ENCODE results near the gene TUT1. TPM values are rescaled to one million over a fixed set of nuclear protein-coding genes. Genes with fewer than 3 reads are reported as not detected.
"Not testable (repeated sequence)": the region's sequence is repeated elsewhere in the genome, so short reads cannot be mapped to it uniquely, and the experiment has no call there.

TUT1 gene
- total RNA-seq, 1 donor from 2014 or later: 14.7 TPM

DNA sequence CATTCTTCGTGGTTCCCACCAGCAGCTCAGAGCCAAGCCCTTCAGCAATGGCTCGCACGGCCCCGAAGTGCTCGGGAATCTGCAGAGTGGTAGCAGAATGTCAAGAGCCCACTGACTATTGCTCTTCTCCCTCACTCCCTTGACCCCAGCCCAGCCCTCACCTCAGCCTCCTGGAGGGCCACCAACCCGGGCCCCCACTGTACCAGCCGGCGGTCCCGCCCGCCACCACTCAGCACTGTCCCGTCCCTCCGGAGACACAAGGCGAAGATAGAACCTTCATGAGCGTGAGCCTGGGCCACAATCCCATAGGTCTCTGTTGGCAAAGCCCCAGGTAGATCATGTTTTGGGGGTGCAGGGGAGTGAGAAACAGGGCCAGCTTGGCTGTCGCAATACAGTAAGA, 14.6 kb upstream of the TUT1 start:
- DNase-seq (peak; percentile 26), ATAC-seq (ENCODE audit: poor library complexity) (no peak)
- intact Hi-C loops (cut with DNase I): no loop called here

DNA sequence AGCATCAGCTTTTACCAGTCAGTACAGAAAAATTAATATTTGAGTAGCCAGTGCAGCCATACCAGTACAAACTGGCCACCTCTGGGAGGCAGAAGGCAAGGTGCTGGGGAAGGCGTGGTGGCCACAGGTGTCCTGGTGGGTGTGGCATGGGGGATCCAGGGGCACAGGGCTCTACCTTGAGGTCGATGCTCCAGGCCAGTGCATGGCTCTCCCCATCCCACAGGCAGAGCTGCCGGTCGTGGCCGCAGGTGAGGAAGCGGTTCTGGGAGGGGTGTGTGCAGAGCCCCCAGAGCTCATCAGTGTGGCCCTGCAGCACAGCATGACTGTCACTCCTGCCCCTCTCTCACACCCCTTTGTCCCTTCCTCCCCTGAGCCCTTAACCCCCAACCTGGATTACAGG, 14.1 kb upstream of the TUT1 start:
- ATAC-seq (ENCODE audit: poor library complexity) (no peak), DNase-seq (no peak)
- intact Hi-C loops (cut with DNase I): no loop called here

DNA sequence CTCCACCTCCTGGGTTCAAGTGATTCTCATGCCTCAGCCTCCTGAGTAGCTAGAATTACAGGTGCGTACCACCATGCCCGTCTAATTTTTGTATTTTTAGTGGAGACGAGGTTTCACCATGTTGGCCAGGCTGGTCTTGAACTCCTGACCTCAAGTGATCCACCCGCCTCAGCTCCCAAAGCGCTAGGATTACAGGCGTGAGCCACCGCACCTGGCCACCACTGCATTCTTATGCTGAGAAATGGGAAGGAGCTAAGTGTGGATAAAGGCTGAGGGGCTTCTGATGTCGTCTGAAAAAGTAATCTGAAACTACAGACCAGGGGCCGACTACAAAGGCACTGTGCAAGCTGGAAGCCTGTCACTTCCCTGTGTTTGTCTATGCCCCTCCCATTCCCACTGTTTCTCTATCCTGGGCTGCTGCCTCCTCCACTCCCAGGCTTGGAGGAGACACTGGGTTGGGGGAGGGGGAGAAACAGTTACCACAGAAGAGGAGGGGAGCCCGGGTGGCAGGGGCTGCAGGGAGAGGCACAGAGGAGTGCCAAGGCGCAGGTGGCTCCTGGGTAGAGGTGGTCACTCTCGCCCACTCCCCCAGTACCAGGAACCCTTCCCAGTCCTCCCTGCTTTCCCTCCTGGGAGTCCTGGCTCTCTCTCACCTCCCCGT, 13.3 kb upstream of the TUT1 start:
- intact Hi-C loops (cut with DNase I): no loop called here
- no peak for ATAC-seq (ENCODE audit: poor library complexity)
- peak; percentile 28 for DNase-seq

DNA sequence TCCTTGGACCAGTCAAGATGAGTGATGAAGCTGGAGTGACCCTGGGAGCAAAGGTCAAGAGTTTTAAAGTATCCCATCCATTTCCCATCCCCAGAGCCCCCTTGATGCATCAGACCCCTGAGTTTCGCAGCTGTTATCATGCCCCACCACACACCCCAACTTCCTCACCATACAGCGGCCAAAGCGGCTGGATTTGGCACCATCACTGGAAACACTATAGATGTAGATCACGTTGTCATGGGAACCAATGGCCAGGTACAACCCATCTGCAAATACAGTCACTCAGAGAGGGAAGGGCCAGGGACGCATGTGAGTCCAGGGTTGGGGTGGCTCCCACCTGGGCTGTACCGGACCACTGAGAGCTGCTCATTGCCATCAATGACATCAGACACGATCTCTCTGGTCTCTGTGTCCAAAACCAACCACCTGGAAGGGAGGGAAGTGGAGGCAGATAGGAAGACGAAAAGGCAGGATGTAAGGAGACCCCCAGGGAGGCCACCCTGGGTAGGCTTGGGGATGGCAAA, 12.5 kb upstream of the TUT1 start:
- ATAC-seq (ENCODE audit: poor library complexity): no peak
- intact Hi-C loops (cut with DNase I): no loop called here

DNA sequence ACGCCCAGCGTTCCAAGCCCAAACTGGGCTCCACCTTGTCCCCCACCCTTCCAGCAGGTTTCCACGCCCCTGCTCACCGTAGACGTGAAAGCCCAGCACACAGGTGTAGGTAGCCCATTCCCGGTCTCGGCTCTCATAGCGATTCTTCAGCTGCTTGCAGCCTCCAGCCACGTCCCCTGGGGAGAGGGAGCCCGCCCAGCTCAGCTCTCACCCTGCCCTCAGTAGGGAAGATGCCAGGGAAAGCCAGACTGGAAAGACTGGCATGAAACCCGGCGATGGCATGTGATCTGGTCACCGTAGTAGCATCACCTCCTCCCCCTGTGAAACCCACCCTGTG, 11.7 kb upstream of the TUT1 start:
- intact Hi-C loops (cut with DNase I): no loop called here
- peak; percentile 54 for DNase-seq
- ATAC-seq (ENCODE audit: poor library complexity): no peak

More for the DNA sequence above, 12.5 kb upstream of the TUT1 start:
- DNase-seq: peak; percentile 20

DNA sequence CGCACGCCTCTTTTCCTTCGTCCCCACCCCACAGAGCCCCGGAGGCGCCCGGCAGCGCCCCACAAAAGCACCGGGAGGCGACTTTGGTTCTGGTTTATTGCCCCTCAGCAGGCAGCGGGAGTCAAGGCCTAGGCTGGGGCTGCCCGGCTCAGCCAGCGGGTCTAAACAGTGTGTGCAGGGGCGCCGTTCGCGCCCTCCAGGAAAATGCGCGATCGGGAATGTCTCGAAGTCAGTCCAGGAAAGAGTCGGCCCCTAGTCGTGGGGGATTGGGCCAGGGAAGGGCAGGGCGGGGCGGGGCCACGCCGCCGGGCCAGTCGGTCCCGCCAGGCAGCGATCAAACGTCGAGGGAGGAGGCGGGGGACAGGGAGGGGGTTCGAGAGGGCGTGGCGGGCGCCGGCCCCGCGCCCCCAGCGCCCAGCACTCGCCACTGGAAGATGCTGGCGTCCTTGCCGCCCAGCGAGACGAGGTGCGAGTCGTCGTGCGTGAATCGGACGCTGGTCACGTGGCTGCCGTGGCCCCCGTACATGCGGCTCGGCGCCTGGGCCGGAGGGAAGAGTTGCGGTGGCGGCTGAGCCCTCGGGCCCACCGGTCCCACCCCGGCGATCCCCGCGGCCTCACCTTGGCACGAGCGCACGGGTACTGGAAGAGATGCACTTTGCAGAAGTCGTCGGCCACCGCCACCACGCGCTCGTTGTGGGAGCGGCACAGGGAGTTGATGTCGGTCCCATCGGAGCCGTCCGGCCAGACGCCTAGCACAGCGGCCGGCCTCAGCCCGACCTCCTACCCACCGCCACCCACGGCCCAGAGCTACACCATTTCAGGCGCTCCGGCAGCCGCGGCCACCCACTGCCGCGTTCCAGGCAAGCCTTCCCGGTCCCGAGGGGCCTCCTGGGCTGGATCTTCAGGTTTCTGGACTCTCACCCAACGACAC, 11.1 kb upstream of the TUT1 start:
- intact Hi-C loops (cut with DNase I): no loop called here
- ATAC-seq (ENCODE audit: poor library complexity): peak; percentile 67
- peak; percentile 78 for DNase-seq

DNA sequence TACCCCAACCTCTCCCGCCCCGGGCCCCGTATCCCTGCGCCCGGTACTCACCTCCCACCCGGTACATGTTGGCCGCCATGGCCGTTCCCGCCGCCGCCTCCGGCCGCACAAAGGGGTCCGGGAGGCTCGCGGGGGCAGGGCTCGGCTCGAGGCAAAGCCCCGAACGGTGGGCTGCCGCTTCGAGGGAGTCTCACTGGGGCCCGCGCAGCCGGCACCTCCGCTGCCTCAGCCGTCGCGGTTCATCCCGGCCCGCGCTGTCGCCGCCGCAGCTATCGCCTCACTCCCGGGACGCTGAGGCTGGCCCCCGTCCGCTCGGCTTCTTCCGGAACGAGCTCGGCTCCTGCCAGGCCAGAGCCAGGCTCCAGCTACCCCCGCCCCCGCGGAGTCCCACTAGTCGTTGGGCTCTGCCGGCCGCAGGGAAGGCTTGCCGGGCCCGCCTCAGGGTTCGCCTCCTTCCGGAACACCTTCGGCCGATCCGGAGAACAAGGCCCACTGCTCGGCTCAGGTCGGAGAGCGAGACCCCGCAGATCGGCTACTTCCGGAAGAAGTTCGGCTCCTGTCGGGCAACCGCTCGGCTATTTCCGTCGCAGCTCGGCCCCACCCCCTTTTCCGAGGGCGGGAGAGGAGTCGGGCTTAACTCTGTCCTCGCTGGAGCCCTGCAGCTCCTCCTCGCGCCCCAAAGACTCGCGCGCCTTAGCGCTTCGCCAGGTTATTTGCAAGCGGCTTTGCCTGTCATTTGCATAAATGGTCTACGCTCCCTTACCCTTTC, 10.2 kb upstream of the TUT1 start, which contains the start of gene MTA2:
Gene MTA2 (minus strand): TSS at position 494 of the 769 bp plus-strand sequence. CDS start 415 bp downstream, at position 79.
- intact Hi-C loops (cut with DNase I): no loop called here

GRCh38 chr11:62601122-62601371, 9.7 kb upstream of the TUT1 start:
- intact Hi-C loops (cut with DNase I): no loop called here
- ATAC-seq (ENCODE audit: poor library complexity): peak; percentile 42
- peak; percentile 76 for DNase-seq

More for the DNA sequence above, 10.2 kb upstream of the TUT1 start, which contains the start of gene MTA2:
- peak; percentile 97 for DNase-seq
- ATAC-seq (ENCODE audit: poor library complexity): peak; percentile 94

GRCh38 chr11:62600367-62601121, 9.2 kb upstream of the TUT1 start:
- DNase-seq (no peak), ATAC-seq (ENCODE audit: poor library complexity) (no peak)
- intact Hi-C loops (cut with DNase I): no loop called here

DNA sequence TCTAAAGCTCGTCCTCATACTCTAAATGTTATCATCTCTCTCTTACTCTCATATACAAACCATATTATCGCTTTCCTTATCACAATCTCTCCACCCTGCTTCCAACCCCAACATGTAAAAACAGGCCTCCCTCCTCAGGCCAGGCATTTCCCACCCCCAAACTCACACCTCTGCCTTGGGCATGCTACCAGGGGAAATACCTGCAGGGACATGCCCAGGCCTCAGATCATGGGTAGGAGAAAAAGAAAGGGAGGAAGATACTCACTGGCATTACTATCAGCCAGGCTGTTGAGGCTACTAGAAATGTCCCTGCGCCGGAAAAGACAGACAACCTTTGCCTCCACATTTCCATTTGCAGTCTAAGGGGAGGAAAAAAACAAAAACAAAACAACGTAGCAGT, 8.6 kb upstream of the TUT1 start:
- intact Hi-C loops (cut with DNase I): no loop called here
- DNase-seq (no peak), ATAC-seq (ENCODE audit: poor library complexity) (no peak)

GRCh38 chr11:62599069-62599696, 7.9 kb upstream of the TUT1 start:
- ATAC-seq (ENCODE audit: poor library complexity) (peak; percentile 45), DNase-seq (peak; percentile 95)
- intact Hi-C loops (cut with DNase I): no loop called here

DNA sequence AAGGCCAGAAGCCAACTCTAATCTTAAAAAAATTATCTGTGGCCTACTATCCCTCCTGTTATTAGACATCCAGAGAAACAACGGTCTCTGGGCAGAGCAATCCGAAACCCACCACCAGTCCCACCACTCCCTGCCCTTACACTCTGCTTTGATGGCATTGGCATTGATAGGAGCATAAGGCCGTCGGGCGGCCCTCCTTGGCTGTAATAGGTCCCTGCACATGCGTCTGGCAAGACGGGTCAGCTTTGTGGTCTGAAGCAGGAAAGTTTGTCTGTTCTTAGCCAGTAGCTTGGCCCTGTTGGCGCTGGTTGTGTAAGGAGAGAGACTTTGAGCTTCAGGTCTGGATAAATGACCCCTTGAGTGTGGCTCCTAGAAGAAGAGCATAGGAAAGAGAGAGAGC, 3.8 kb upstream of the TUT1 start:
- ATAC-seq (ENCODE audit: poor library complexity) (no peak), DNase-seq (no peak)
- intact Hi-C loops (cut with DNase I): no loop called here

GRCh38 chr11:62593434-62594044, 2.2 kb upstream of the TUT1 start:
- DNase-seq: peak; percentile 88
- ATAC-seq (ENCODE audit: poor library complexity): peak; percentile 9
- intact Hi-C loops (cut with DNase I): no loop called here

DNA sequence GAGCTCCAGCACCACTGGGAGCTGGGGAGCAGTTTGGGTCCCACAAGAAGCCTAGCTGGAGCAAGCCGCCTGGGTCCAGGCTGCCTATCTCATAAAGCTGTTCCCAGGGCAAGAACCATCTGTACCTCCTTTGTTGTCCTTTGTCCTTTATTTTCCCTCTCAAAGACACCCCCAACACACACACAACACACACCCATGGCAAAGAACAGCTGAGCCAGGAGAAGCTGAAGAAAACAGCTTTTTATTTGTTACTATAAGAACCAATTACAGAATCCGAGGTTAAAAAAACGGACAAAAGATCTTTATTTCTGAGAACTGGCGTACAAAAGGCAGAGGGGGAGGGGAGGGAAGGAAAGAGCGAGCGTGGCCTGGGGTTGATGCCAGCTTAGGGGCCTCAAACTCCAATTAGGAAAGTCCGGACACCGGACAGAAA, 1.7 kb upstream of the TUT1 start:
- ATAC-seq (ENCODE audit: poor library complexity) (no peak), DNase-seq (no peak)
- intact Hi-C loops (cut with DNase I): no loop called here

- DNase-seq (no peak), ATAC-seq (ENCODE audit: poor library complexity) (peak; percentile 16)
- intact Hi-C loops (cut with DNase I): no loop called here
Measured at GRCh38 chr11:62592146-62592815, 958 bp upstream of the TUT1 start.

- DNase-seq (peak; percentile 20), ATAC-seq (ENCODE audit: poor library complexity) (no peak)
- intact Hi-C loops (cut with DNase I): no loop called here
Measured at GRCh38 chr11:62588966-62589637, 2.2 kb downstream of the TUT1 start.

- peak; percentile 12 for DNase-seq
- ATAC-seq (ENCODE audit: poor library complexity); intact Hi-C loops (cut with DNase I): not testable (repeated sequence)
Measured at GRCh38 chr11:62585356-62585755, 6.0 kb downstream of the TUT1 start.

Data from Right ventricle myocardium superior (tissue), 1 donor.